Caco-2 (cell line): Measurements from ENCODE around the gene GPR151. TPM values are rescaled to one million over a fixed set of nuclear protein-coding genes. Genes with fewer than 3 reads are reported as not detected.

Experiments
- BruUV-seq: library from RNA; stranded (reverse); fragments of 400-500 nt; replicated peaks from 2 replicates; lab custom pipeline; 2021; lab: Mats Ljungman, UMichigan
- CTCF ChIA-PET: fragments of 300-600 bp; sonication (Branson Sonifier 250); formaldehyde crosslinking; loops from one replicate; lab custom pipeline; 2022; ENCODE audit warnings: antibody characterized with exemption; lab: Charles Lee
- POLR2A ChIA-PET: fragments of 300-600 bp; sonication (Branson Sonifier 250); formaldehyde crosslinking; loops from one replicate; lab custom pipeline; 2022; ENCODE audit warnings: antibody characterized with exemption; lab: Charles Lee
- DNase-seq, 2 experiments: peaks; one replicate each; pipeline versions ENCODE4 v3.0.0 to v3.0.0-alpha.2; 2020 to 2022
- H3K27me3 ChIP-seq: replicated peaks from 2 replicates; pipeline ENCODE4 v1.6.0; 2011; ENCODE audit warnings: low read length; ENCODE audit not compliant: control insufficient read depth, insufficient read depth
- H3K36me3 ChIP-seq: 2 replicates; pipeline ENCODE4 v1.5.1; 2011; ENCODE audit warnings: low read length; ENCODE audit not compliant: control insufficient read depth, insufficient read depth
- H3K4me1 ChIP-seq: fragments of 250-450 bp; sonication (Bioruptor Pico); 2 replicates; pipeline ENCODE4 v1.5.1; 2020; ENCODE audit warnings: mild to moderate bottlenecking
- H3K4me3 ChIP-seq: 2 replicates; pipeline ENCODE4 v1.5.1; 2011; ENCODE audit warnings: low read depth, mild to moderate bottlenecking, control low read depth, low read length
- H3K9me3 ChIP-seq: fragments of 250-450 bp; sonication (Bioruptor Pico); 2 replicates; pipeline ENCODE4 v1.5.1; 2020; ENCODE audit warnings: mild to moderate bottlenecking, moderate library complexity
- H3K27ac Mint-ChIP-seq: one replicate; pipeline ENCODE4 v1.8.0; 2022; ENCODE audit warnings: mixed read lengths; ENCODE audit not compliant: unreplicated experiment
- H3K27me3 Mint-ChIP-seq: one replicate; pipeline ENCODE4 v1.8.0; 2022; ENCODE audit warnings: mixed read lengths; ENCODE audit not compliant: insufficient read depth, unreplicated experiment
- H3K36me3 Mint-ChIP-seq: one replicate; pipeline ENCODE4 v1.8.0; 2022; ENCODE audit warnings: mild to moderate bottlenecking, mixed read lengths; ENCODE audit not compliant: insufficient read depth, unreplicated experiment
- H3K4me1 Mint-ChIP-seq: one replicate; pipeline ENCODE4 v1.8.0; 2022; ENCODE audit warnings: low read depth, mixed read lengths; ENCODE audit not compliant: unreplicated experiment
- H3K4me3 Mint-ChIP-seq: one replicate; pipeline ENCODE4 v1.8.0; 2022; ENCODE audit warnings: mild to moderate bottlenecking, moderate library complexity, mixed read lengths; ENCODE audit not compliant: unreplicated experiment
- H3K9me3 Mint-ChIP-seq: one replicate; pipeline ENCODE4 v1.8.0; 2022; ENCODE audit warnings: mixed read lengths; ENCODE audit not compliant: unreplicated experiment
- intact Hi-C: fragments of 100-400 bp; cut with micrococcal nuclease; formaldehyde crosslinking; loops from one replicate; pipeline ENCODE4 v1.10.0; 2022; ENCODE audit not compliant: unreplicated experiment
- total RNA-seq: library from RNA; stranded (reverse); gene quantifications from 2 replicates; pipeline ENCODE4 v1.2.3, GENCODE V29; 2022
- TF ChIP-seq, protein P1 (sequence below), 2 experiments: fragments of 200-600 bp in 1 of 2; IDR thresholded peaks; 1 replicate in 1 of 2; 2 replicates in 1 of 2; pipeline versions ENCODE4 v1.5.1 to v1.8.0; 2011 to 2022; ENCODE audit warnings: antibody characterized with exemption in 1 of 2, control low read depth in 1 of 2, inconsistent platforms in 1 of 2, low read depth in 1 of 2, low read length in 1 of 2, mild to moderate bottlenecking in 1 of 2, moderate library complexity in 1 of 2; ENCODE audit not compliant: insufficient read depth in 1 of 2, severe bottlenecking in 1 of 2, unreplicated experiment in 1 of 2

GPR151 gene
- total RNA-seq, 1 experiment from 2014 or later: not detected

DNA sequence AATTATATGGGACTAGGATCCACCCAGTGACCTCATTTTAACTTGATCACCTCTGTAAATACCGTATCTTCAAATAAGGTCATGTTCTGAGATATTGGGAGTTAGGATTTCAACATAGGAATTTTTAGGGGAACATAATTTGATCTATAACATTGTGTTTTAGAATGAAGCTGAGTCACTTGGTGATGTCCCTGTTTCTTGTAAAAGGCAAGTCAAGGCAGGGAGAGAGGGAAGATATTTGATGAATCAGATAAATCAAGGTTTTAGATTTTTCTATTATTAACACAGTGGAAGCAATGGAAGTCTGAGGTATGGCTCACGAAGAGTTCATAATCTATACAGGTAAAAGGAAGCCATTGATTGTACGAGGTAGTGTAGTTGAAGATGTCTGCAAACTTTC lies 11.8 kb upstream of the GPR151 start:
- BruUV-seq: no TSS peak
- H3K4me1 Mint-ChIP-seq: no peaks in the 10 kb centered on the region
- Histone ChIP-seq H3K36me3 (no peaks in the 10 kb centered on the region), H3K9me3 (no peaks in the 10 kb centered on the region), H3K4me3 (no peak overlapping the region), H3K27me3 (no peaks in the 10 kb centered on the region), H3K4me1 (no peaks in the 10 kb centered on the region)
- POLR2A ChIA-PET: no interaction called here
- no peaks in the 10 kb centered on the region for H3K36me3 Mint-ChIP-seq
- H3K9me3 Mint-ChIP-seq: no peaks in the 10 kb centered on the region
- H3K27ac Mint-ChIP-seq: no peak overlapping the region
- DNase-seq: no peak
- TF ChIP-seq, protein P1, sequence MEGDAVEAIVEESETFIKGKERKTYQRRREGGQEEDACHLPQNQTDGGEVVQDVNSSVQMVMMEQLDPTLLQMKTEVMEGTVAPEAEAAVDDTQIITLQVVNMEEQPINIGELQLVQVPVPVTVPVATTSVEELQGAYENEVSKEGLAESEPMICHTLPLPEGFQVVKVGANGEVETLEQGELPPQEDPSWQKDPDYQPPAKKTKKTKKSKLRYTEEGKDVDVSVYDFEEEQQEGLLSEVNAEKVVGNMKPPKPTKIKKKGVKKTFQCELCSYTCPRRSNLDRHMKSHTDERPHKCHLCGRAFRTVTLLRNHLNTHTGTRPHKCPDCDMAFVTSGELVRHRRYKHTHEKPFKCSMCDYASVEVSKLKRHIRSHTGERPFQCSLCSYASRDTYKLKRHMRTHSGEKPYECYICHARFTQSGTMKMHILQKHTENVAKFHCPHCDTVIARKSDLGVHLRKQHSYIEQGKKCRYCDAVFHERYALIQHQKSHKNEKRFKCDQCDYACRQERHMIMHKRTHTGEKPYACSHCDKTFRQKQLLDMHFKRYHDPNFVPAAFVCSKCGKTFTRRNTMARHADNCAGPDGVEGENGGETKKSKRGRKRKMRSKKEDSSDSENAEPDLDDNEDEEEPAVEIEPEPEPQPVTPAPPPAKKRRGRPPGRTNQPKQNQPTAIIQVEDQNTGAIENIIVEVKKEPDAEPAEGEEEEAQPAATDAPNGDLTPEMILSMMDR (IDR thresholded peaks at IDR 0.05; ENCODE audit: insufficient read depth in 1 of 2, low read depth in 1 of 2, low read length in 1 of 2, severe bottlenecking in 1 of 2, unreplicated experiment in 1 of 2): no peak
- H3K27me3 Mint-ChIP-seq: no peaks in the 10 kb centered on the region
- no peak overlapping the region for H3K4me3 Mint-ChIP-seq
- CTCF ChIA-PET: interaction anchor here (1.0 kb wide), 1 partner anchor 81 kb away, joined by 3 read pairs; the partner anchor contains the start of gene TCERG1
- intact Hi-C loops: no loop called here

DNA sequence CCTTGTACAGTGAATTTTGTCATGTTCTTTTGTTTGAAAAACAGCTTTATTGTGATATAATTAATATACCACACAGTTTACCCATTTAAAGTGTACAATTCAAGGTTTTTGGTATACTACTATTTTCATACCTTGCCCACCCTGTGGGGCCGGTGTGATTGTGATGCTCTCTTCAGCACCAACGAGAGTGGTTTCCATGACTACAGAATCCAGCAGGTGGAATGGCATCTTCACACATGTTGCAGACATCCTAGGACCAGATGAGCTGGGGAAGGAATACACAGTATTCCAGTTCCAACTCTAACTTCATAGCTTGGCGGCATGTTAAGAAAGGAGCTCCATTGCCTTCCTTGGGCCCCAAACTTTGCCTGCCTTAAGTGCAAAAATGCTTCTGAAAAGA lies 7.7 kb upstream of the GPR151 start:
- POLR2A ChIA-PET: no interaction called here
- TF ChIP-seq, protein P1 (IDR thresholded peaks at IDR 0.05; ENCODE audit: insufficient read depth in 1 of 2, low read depth in 1 of 2, low read length in 1 of 2, severe bottlenecking in 1 of 2, unreplicated experiment in 1 of 2): no peak
- no peaks in the 10 kb centered on the region for H3K36me3 ChIP-seq
- DNase-seq: no peak
- no peak overlapping the region for H3K4me3 ChIP-seq
- H3K4me1 ChIP-seq: peaks cover 11% of the 10 kb centered on the region
- no peak overlapping the region for H3K27ac Mint-ChIP-seq
- intact Hi-C loops: no loop called here
- peaks cover 16% of the 10 kb centered on the region for H3K4me1 Mint-ChIP-seq
- BruUV-seq: no TSS peak
- H3K9me3 Mint-ChIP-seq: no peaks in the 10 kb centered on the region
- H3K4me3 Mint-ChIP-seq: no peak overlapping the region
- no peaks in the 10 kb centered on the region for H3K36me3 Mint-ChIP-seq
- H3K9me3 ChIP-seq: no peaks in the 10 kb centered on the region
- H3K27me3 Mint-ChIP-seq: no peaks in the 10 kb centered on the region
- CTCF ChIA-PET: no interaction called here
- H3K27me3 ChIP-seq: no peaks in the 10 kb centered on the region

DNA sequence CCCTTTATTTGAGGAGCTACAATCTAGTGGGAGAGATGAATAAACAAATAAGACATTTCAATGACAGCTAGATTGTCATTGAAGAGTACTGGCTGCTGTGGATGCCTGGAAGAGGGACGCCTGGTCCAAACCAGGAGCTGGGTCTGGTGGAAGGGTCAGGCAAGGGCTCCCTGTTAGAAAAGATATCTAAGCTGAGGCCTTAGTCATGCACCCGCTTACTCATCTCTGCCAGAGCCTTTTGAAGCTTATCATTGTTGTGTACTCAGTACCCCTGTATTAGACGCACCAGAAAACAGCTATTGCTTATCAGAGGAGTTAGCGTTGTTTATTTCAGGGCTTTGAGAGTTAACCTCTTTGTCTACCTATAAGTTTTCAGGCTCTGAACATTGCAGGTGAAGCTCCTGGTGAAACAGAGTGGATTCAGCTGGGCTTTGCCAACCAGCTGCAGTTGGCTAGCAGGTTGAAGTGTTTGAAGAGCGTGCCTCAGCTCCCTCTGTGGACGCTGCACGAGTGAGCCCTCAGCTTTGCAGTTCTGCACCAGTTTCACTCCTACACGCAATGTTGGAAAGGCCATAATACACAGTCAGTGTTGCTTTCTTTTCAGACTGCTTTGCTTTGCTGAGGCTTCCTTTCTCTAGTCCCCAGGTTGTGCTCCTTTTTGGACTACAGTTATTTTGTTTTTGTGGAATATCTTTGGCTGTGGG lies 5.6 kb upstream of the GPR151 start:
- no peak overlapping the region for H3K27ac Mint-ChIP-seq
- no peak overlapping the region for H3K4me3 Mint-ChIP-seq
- Histone ChIP-seq H3K27me3 (no peaks in the 10 kb centered on the region), H3K4me3 (no peak overlapping the region), H3K36me3 (no peaks in the 10 kb centered on the region), H3K9me3 (no peaks in the 10 kb centered on the region), H3K4me1 (peaks cover 11% of the 10 kb centered on the region)
- BruUV-seq: no TSS peak
- H3K27me3 Mint-ChIP-seq: no peaks in the 10 kb centered on the region
- DNase-seq: no peak
- intact Hi-C loops: no loop called here
- H3K9me3 Mint-ChIP-seq: no peaks in the 10 kb centered on the region
- H3K36me3 Mint-ChIP-seq: peaks cover 10% of the 10 kb centered on the region
- CTCF ChIA-PET: interaction anchor here (1.2 kb wide), 1 partner anchor 12 kb away, joined by 3 read pairs; no protein-coding TSS in a partner anchor
- POLR2A ChIA-PET: no interaction called here
- TF ChIP-seq, protein P1 (IDR thresholded peaks at IDR 0.05; ENCODE audit: insufficient read depth in 1 of 2, low read depth in 1 of 2, low read length in 1 of 2, severe bottlenecking in 1 of 2, unreplicated experiment in 1 of 2): no peak
- H3K4me1 Mint-ChIP-seq: peaks cover 16% of the 10 kb centered on the region
